HG03045 (cell line): ENCODE results near the gene EXOC1L.
"Not testable (repeated sequence)": the region's sequence is repeated elsewhere in the genome, so short reads cannot be mapped to it uniquely, and the experiment has no call there.

Source experiments
- ATAC-seq: cut with Tn5 transposase; IDR thresholded peaks from one replicate; pipeline ENCODE4 v1.9.1; 2021; ENCODE audit warnings: mild to moderate bottlenecking, moderate library complexity; ENCODE audit not compliant: unreplicated experiment

EXOC1L gene

DNA sequence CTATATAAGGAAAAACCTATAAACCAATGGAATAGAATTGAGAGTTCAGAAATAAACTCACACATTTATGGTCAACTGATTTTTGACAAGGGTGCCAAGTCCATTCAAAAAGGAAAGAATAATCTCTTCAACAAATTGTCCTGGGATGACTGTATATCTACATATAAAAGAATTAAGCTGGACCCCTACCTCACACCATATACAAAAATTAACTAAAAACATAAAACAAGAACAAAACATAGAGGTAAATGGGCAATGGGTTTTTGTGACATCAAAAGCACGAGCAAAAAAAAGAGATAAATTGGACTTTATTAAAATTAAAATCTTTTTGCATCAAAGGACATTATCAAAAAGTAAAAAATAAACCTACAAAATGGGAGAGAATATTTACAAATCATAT is 18.3 kb downstream of the EXOC1L start:
- no peak for ATAC-seq

DNA sequence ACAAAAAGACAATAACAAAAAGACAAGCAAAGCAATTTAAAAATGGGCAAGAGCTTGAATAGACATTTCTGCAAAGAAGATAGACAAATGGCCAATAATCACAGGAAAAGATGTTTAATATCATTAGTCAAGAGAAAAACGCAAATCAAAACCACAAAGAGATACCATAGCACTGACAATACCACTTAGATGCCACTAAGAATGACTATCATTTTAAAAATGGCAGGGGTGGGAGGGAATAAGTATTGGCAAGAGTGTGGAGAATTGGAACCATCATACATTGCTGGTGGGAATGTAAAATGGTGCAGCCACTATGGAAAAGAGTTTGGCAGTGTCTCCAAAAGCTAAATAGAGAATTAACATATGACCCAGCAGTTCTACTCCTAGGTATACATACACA is 18.8 kb downstream of the EXOC1L start:
- ATAC-seq = no peak

DNA sequence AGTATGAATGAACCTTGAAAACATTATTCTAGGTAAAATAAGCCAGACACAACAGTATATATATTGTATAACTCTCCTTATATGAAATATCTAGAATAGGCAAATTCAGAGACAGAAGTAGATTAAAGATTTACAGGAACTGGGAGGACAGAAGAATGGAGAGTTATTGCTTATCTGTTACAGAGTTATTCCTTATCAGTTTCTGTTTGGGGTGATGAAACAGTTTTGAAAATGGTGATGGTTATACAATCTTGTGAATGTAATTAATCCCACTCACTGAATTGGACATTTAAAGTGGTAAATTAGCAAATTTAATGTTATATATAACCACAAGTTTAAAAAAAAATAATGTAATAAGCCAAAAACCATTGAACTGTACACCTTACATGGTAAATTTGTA is 19.4 kb downstream of the EXOC1L start:
- no peak for ATAC-seq

DNA sequence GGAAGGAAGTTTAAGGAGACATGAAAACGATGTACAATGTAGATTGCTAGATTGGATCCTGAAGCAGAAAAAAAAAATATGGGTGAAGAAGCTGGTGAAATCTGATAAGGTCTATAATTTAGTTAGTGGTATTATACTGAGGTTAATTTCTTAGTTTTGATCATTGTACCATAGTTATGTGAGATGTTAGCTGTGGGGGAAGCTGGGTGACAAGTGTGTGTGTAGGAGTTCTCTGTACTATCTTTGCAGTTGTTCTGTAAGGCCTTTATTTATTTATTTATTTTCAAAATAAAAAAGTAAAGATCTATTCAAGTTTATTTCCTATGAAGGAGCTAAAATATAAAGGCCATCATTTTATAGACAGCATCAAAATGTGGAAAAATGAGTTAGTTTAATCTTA is 21.4 kb downstream of the EXOC1L start:
- ATAC-seq = no peak

DNA sequence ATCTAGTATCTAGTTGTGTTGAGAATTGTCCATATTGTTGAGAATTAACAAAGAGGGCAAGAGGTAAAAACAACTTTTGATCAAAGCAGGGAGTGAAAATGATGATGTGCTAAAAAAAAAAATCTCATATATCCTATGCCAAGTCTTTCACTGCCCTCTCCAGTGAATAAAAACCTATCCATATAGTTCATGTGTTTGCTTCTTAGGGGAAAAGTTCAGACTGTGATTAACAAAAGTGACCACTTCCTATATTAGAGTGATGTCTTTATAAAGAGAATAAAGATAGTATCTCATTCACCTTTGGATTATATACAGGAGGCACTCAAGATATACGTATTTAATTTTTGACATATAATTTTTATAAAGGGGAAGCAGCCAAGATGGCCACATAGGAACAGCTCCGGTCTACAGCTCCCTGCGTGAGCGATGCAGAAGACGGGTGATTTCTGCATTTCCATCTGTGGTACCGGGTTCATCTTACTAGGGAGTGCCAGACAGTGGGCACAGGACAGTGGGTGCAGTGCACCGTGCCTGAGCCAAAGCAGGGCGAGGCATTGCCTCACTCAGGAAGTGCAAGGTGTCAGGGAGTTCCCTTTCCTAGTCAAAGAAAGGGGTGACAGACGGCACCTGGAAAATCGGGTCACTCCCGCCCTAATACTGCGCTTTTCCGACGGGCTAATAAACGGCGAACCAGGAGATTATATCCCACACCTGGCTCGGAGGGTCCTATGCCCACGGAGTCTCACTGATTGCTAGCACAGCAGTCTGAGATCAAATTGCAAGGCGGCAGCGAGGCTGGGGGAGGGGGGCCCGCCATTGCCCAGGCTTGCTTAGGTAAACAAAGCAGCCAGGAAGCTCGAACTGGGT is 22.0 kb downstream of the EXOC1L start:
- not testable (repeated sequence) for ATAC-seq

GRCh38 chr4:55842312-55842711 is 22.7 kb downstream of the EXOC1L start:
- ATAC-seq = not testable (repeated sequence)

- ATAC-seq = no peak
Measured at GRCh38 chr4:55849724-55850123, 30.1 kb downstream of the EXOC1L start.

DNA sequence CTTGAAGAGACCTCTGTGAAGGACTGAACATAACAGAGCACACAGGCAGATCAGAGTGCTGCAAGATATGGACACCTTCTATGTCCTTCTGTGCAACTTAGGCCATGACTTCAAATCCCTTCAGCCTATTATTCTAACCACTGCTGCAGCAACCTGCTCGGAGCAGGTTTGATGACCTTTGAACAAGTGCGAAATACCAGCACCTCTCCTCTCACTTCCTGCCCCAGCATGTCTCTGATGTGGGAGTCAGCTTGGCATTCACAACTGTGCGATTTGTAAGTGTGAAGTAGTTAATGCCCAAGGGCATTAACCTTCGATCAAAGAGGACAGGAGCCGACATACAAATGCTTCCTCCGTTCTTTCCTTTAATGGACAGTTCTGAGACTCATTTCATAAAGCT is 32.3 kb downstream of the EXOC1L start:
- ATAC-seq = no peak

DNA sequence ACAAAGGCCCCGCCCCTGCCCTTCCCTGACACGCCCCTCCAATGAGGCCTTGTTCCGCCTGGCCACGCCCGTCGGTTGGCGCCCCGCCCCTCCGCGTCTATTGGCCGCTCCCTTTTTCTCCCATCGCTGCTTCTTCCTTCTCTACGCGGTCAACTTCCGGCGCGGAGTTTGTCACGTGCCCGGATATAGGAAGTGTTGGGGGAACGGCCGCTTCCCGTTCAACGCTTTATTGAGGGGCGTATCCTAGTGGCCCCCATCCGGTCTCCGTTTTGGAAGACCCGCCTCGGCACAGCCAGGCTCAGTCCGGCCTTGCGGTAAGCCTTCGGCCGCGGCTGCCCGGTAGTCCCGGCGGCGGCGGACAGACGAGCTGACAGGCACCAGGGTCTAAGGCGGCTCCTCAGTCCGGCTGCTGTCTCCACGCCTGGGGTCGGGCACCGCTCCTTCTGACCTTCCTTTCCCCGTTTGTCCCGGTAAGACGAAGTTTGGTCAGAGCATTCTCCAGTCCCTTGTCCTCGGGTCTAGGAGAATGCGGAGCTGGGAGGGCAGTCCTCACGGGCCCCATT is 34.0 kb downstream of the EXOC1L start, which contains the start of gene EXOC1:
EXOC1 (plus strand) TSS at position 165 of the 563 bp plus-strand sequence. CDS start 4,676 bp downstream, outside the sequence.
- ATAC-seq = peak; percentile 99

GRCh38 chr4:55854129-55854528 is 34.5 kb downstream of the EXOC1L start:
- ATAC-seq = no peak

DNA sequence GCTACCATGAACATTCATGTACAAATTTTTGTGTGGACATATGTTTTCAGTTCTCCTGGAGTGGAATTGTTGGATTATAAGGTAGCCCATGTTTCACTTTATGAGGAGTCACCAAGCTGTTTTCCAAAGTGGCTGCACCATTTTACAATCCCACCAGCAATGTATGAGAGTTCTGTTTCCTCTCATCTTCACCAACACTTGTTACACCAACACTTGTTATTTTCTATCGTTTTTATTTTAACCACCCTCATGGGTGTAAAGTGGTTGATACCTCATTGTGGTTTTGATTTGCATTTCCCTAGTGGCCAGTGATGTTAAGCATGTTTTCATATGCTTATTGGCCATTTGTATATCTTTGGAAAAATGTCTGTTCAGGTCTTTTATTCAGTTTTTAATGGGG is 38.0 kb downstream of the EXOC1L start:
- no peak for ATAC-seq

DNA sequence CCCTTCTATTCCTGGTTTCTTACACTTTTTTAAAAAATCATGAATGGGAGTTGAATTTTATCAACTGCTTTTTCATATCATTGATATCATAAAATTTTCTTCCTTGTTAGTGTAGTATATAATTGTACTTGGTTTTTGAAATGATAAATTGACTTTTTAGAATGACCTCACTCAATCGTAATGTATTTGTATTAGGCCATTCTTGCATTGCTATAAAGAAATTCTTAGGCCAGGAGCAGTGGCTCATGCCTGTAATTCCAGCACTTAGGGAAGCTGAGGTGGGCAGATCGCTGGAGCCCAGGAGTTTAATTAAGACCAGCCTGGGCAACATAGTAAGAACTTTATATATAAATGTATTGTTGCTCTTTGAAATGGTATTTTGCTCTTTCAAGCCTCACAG is 40.1 kb downstream of the EXOC1L start:
- no peak for ATAC-seq

GRCh38 chr4:55864577-55865223 is 45.1 kb downstream of the EXOC1L start:
- ATAC-seq = no peak

- ATAC-seq = no peak
Measured at GRCh38 chr4:55865228-55865806, 45.7 kb downstream of the EXOC1L start.

DNA sequence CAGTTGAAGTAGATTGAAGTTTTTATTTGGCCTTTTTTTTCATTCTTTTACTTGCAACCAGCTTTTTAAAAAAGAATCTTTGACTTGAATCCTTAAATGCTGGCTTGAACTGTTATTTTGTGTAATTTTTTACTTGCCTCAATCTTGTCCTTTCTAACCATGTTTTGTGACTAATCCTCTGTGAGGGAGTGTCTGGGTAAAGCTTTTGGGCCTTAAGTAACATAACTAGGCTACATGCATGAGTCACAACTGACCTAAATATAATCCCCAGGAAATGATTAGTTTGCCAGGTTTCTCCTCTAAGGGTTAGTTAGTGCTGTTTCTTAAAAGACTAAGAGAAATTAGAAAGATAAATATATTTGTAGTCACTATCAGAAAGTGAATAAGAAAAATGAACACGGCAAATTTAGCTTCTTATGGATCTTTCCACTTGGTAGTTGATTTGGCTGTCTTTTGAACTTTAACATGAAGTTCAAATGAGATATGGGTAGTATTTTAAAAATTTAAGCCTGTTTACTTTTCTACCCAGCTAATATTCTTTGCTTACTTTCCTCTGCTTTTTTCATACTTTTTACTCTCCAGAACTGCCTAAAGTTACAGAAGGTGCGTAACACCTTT is 46.8 kb downstream of the EXOC1L start:
- peak; percentile 76 for ATAC-seq

DNA sequence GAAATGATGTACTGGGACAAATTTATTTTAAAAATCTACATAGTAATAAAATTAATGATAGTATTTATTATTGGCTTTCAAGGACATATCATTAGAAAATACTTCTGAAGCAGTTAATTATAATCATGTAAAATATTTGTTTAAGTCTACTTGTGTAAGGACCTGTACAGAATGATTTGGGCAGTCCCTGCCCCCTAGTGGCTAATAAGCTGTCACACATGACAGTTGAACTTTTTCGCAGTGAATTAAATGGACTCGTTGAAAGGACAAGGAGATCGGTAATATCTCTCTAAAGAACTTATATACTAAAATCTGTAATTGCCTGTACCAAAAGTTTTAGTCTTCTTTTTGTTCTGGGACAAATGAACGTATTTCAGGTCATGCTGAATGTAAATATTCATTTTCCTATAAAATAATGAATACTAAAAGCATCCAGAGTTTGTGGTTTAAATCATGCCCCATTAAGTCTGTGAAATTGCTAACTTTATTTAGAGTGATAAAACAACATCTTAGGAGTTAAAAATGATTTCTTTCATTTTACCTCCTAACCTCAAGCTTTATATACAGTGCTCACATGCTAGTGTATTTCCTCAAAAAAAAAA is 47.5 kb downstream of the EXOC1L start:
- ATAC-seq = peak; percentile 83

DNA sequence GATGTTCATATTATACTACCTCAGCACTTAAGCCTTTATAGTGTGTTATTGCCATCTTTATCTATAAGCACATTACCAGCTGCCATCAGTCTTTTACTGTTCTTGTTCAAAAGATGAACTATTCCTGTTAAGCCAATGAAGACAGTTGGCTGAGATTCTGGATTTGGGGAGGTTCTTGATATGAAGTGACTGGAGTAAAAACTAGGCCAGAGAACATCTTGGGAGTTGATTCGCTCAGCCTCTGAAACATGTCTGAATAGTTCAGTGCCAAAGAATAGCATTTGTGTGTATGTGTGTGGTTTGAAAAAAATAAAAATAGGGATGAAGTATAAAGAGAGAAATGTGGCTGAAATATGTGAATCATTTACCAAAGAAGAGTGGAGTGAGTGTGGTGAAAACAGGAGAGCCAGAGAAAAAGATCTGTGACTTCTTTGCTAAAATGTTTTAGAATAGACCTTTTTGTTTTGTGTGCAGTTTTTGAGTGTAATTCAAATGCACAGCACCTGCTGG is 49.0 kb downstream of the EXOC1L start:
- no peak for ATAC-seq

DNA sequence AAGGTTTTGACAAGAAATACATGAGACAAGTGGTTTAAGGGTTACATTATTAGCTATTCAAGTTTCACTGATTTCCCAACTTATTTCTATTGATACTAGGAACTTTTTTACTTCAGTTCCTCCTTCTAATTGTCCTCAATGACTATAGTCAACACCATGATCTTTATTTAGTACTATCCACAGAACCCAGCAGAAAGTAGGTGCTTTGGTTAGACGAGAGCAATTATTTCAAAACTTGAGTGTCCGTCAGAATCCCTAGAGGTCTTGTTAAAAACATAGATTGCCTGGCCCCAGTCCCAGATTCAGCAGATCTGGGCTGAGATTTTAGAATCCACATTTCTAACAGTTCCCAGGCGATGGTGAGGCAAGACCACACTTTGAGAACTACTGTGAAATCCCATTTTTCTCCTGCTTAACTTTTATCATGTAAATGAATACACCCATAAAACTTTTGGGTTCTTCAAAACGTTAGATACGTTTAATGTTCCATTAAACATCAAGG is 51.8 kb downstream of the EXOC1L start:
- ATAC-seq = no peak

DNA sequence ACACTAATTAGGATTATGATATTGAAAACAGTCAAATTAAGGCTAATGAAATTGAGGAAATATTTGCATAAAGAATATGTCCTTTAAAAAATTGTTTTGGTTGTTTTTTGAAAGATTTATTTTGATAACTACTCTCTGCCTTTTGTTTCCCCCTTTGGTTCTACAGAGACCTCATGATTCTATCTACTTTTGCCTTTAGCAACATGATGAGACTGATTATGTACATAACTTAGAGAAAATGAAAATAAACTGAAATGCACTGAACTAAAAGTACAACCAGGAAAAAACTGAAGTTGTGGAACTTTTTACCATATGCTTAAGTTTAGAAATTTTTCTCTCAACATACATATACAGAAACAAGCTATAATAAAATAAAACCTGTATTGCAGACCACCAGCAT is 55.2 kb downstream of the EXOC1L start:
- ATAC-seq = no peak

- no peak for ATAC-seq
Measured at GRCh38 chr4:55876387-55876786, 56.8 kb downstream of the EXOC1L start.
